ENCODE data around the gene RALA.
"Not testable (repeated sequence)": the region's sequence is repeated elsewhere in the genome, so short reads cannot be mapped to it uniquely, and the experiment has no call there.

The RALA gene

DNA sequence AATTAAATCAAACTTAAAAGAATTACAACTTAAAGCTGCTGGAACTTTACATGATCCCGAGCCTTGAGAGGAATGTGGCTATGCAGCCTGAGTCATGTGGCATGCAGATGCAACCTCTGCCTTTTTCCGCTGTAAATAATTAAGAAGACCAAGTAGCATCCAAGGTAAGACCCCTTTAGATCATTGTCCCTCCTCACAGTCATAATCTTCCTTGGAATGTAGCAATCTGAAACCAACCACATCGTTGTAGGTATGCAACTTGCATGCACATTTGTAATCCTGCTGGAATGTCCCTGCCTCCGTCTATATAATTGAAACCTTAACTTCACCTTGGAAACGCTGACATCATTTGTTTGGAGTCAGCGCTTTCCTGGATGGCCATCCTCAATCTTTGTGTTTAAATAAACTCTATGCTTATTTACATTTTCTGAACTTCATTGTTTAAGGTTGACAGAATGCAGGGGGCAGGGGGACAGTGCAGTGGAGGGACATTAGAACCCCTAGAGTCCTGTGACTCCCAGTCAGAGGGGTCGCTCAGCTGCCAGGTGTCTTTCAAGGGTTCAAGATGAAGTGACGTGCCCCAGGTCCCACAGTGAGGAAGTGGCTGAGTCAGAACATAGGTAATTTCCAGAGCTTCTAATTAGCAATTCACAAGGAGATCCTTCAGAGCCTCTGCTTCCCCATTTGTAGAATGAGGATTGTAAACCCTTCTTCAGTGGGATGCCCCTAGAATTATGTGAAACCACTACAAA, 110.7 kb downstream of the RALA start:
- DNase-seq = no peak

DNA sequence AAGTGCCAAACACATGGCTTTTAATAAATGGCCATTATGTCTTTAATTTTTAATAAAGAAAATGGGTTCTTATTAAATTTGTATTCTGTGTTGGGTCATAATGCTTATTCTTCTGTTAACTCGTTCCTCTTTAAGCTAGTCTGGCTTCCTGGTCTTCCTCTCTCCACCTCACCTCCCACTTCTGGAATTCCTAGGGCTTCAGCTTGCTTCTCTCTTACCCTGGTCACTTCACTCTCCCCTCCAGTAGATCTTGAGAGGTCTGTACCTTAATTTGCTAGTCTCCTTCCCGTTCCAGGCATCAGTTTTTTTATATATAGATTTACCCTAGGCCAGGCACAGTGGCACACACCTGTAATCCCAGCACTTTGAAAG, 111.2 kb downstream of the RALA start:
- no peak for DNase-seq

DNA sequence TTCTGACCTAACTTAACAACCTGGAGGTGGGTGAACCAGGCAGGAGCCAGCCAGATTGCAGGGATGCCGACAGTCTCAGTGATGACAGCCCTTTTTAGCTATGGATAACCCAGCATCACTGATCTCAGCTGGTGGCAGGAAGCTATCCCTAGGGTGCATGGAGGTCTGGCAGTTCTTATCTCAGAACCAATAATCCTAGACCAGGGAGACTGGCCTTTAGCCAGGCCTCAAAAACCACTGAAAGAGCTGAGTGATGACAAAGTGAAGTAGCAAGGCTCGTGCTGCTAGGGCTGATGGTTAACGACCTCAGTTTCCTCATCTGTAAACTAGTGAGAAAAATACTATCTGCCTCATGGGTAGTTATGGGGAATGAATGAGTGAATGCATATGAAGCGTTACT, 112.5 kb downstream of the RALA start:
- DNase-seq = no peak

DNA sequence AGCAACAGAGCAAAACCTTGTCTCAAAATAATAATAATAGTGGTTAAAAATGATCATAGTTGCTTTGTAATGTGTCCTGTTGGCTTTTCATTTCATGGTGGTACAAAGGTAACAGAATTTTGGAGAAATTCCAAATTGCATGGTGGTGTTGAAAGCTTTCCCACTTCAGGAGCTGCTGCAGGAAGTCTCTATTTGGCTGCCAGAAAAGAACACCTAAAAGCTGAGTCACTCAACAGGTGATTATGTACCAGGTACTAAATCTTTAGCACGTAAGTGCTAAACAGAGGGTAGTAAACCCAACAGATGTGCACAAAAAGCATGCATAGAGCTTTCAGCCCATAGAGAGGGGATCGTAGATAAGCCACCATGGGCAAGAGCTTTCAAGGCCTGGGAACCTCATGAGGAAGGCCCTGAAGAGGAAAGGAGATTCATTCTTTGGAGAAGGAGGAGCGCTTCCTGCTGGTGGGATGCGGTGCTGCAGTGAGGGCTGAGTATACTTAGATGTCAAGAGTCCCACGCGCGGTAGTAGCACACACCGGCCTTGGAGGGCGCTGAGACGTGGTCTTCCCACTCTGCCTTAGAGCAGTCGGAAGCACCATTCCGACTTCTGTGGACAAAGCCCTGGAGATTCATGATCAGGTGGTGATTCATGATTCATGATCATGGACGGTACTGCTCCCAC, 118.7 kb downstream of the RALA start:
- peak; percentile 4 for DNase-seq

DNA sequence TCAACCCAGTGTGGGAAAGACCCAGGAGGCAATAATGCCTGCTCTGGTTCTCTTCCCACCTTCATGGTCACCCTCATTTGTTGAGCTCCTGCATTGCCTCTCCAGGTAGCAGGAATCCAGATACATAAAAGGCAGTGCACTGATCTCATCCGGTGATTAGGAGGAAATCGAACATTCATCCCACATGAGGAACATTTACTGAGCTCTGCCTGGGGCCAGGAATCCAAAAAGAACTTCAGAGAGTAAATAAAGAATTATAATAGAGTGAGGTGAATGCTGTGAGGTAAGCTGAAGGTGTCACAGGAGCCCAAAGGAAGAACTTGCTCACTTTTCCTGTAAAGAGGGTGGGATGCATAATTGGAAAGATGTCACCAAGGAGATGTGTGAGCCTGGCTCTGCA, 121.2 kb downstream of the RALA start:
- no peak for DNase-seq

DNA sequence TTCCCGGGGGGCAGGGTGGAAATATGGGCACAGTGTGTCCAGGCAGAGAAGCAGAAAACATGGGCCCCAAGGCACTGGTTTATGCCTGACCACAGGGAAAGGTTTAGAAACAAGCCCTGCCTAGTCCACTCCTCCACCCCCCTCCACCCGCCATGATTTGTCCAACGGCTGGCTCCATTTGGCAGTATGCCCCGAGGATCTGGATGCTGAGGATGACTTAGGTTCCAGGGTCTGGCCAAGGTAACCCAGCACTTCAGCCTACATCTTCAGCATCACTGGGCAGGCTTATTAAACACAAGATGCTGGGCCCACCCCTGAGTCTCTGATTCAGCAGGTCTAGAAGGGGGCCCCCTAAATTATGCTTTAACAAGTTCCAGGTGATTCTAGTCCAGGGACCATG, 121.9 kb downstream of the RALA start:
- no peak for DNase-seq

DNA sequence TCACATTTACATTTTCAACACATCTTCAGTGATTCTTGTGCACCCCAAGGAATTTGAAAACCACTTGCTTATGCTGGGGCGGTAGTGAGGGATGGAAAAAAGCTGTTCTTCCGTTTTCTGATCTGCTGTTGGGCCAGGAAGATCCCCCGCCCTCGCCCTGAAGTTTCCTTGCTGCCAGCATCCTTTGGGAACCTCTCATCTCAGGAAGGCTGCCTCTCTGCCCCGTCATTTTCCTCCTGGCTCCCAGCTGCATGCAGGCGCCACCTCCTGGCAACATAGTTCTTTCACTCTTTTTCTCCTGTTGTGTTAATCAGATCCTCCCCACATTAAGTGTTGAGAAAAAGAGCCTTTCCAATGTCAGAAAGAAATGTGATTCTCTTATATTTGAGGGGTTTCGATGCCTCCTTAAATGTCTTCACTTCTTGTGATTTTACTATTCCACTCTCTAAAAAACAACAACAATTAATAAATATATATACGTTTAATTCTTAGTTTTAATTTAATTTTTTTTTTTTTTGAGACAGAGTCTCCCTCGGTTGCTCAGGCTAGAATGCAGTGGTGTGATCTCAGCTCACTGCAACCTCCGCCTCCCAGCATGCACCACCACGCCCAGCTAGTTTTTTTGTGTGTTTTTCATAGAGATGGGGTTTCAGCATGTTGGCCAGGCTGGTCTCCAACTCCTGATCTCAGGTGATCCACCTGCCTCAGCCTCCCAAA, 122.9 kb downstream of the RALA start:
- peak; percentile 22 for DNase-seq

DNA sequence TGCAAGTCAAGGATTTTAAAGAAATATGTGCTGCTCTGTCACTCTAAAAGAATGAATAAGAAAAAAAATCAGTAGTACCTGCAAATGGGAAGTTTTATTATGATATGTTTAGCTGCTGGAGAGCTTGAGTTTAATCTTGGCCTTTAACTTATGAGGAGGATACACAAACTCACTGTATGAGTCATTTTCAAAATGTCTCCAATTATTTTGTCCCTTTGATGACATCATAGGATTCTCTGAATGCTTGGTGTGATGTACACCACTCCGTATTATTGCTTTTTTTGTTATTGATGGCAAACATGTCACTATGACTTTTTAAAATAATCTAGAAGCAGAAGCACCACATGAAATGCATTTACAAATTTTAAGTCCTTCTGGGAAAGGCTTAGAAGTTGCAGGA, 125.8 kb downstream of the RALA start:
- DNase-seq = no peak

DNA sequence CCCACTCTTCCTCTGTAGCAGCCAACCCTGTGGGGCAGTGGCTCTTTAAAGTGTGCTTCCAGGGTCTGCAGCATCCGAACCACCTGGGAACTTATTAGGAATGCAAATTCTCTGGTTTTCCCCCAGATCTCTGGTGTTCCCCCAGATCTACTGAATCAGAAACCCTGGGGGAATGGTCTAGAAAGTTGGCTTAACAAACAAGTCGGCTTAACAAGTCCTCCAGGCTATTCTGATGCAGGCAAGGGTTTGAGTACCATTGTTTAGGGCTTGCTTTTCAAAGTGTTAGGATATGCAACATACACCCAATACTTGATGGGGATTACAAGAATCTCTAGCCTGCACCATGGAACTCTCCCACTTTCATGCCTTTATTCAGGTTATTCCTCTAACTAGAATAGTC, 126.3 kb downstream of the RALA start:
- no peak for DNase-seq

DNA sequence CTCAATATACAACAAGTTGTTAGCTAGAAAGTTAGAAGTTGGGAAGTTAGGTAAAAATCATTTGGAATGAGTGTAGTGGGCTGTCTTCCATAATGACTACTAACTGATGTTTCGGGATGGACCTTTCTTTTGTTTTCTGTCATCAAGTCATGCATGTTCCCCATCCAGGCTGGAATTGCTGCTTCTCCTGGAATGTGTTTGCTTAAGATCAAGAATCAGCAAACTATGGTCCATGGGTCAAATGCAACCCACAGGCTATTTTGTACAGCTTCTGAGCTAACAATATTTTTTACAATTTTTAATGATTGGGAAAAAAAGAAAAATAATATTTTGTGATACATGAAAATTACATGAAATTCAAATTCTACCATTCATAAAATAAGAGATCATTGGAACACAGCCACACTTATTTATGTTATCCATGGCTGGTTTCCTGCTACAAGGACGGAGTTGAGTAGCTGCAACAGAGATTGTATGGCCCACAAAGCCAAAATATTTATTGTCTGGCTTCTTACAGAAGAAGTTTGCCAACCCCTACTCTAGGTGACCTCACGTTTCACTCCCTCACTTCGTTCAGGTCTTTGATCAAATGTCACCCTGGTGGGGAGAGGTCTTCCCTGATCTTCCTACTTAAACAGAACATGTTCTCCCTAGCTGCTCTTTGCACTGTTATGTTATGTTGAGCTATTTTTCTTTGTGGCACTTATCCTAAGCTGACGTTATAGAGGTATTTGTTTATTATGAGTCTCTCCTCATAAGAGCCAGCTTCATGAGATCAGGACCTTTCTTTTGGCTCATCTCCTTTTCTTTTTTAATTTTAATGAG, 127.1 kb downstream of the RALA start:
- DNase-seq = no peak

DNA sequence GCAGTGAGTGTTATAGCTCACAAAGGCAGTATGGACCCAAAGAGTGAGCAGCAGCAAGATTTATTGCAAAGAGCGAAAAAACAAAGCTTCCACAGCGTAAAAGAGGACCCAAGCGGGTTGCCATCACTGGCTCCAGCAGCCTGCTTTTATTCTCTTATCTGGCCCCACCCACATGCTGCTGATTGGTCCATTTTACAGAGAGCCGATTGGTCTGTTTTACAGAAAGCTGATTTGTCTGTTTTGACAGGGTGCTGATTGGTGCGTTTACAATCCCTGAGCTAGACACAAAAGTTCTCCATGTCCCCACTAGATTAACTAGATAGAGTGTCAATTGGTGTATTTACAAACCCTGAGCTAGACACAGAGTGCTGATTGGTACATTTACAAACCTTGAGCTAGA, 129.9 kb downstream of the RALA start:
- not testable (repeated sequence) for DNase-seq

DNA sequence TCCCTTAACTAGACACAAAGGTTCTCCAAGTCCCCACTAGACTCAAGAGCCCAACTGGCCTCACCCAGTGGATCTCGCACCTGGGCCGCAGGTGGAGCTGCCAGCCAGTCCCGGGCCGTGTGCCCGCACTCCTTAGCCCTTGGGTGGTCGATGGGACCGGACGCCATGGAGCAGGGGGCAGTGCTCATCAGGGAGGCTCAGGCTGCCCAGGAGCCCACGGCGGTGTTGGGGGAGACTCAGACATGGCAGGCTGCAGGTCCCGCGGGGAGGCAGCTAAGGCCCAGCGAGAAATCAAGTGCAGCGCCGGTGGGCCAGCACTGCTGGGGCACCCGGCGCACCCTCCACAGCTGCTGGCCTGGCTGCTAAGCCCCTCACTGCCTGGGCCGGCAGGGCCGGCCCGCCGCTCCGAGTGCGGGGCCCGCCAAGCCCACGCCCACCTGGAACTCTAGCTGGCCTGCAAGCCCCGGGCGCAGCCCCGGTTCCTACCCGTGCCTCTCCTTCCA, 130.5 kb downstream of the RALA start:
- no peak for DNase-seq

DNA sequence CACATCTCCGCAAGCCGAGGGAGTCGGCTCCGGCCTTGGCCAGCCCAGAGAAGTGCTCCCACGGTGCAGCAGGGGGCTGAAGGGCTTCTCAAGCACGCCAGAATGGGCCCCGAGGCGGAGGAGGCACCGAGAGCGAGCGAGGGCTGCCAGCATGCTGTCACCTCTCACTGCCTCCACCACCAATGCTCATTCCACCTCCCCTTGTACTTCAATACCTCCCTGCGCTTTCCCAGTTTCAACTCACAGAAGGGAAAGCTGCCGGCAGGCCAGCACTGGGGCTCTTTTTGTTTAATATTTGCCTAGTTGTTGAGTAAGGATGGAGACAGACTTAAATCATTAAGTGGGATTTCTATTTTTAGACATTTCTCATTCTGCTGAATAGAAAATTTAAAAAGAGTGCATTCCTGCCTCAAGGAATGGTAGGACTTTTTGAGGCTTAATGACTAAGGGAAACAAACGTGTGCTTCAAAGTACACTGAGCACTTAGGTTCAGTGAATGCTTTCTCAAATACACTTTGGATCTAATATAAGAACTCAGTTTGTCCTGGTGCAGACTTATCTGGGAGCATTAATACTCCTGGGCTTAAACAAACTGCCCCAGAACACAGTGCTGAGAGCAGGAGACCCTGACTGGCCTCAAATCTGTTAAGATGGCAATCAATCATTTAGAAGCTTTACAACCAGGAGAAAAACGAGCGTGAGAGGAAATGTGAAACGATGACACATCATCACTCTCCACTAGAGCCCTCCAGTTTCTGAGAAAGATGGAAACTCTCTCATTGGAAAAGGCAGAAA, 131.2 kb downstream of the RALA start:
- DNase-seq = no peak

DNA sequence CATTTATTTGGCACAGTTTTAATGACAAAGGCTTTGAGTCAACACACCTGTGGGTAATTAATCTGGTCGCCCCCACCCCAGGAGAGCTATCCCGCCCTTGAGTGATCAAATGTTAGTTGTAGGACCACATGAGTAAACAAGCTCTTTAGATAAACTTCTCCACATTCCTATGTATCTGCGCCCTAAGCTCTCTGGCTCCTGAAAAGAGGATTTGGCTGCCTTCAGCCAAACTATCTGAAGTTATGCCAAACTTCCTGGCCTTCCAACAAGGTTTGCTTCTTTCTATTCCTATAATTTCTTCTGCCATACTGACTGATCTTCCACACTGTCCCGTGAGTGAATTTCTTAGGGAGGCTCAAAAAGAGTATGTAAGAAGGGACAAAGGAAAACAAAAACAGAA, 134.2 kb downstream of the RALA start:
- no peak for DNase-seq

All from NCI-H1436 (cell line).